Fibroblast of skin of abdomen (primary cell): ENCODE measurements around the gene ANKS3. TPM values are rescaled to one million over a fixed set of nuclear protein-coding genes. Genes with fewer than 3 reads are reported as not detected.
A peak's percentile ranks its signal among the peaks of the same experiment; 100 is the strongest.

Experiments used
- DNase-seq: peaks from one replicate; pipeline ENCODE4 v3.0.0-alpha.2; 2013
- polyA plus RNA-seq, 2 experiments: library from polyadenylated mRNA; unstranded; fragments of 120-200 nt; gene quantifications; one replicate each; pipeline ENCODE4 v1.2.1, GENCODE V29; 2013; ENCODE audit not compliant: insufficient read length in 2 of 2

Gene ANKS3, protein sequence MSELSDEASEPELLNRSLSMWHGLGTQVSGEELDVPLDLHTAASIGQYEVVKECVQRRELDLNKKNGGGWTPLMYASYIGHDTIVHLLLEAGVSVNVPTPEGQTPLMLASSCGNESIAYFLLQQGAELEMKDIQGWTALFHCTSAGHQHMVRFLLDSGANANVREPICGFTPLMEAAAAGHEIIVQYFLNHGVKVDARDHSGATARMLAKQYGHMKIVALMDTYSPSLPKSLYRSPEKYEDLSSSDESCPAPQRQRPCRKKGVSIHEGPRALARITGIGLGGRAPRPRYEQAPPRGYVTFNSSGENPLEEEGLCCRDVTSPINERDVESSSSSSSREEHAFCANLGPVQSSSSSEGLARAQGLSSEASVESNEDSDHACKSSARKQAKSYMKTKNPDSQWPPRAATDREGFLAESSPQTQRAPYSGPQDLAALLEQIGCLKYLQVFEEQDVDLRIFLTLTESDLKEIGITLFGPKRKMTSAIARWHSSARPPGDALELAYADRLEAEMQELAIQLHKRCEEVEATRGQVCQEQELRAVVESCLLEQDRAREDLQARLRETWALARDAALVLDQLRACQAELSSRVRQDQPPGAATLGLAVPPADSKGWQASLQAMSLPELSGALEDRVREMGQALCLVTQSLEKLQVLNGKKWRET
- 16.0 TPM for polyA plus RNA-seq (2013, experiment 1 of 2; ENCODE audit: insufficient read length)
- 17.8 TPM for polyA plus RNA-seq (2013, experiment 2 of 2; ENCODE audit: insufficient read length)

DNA sequence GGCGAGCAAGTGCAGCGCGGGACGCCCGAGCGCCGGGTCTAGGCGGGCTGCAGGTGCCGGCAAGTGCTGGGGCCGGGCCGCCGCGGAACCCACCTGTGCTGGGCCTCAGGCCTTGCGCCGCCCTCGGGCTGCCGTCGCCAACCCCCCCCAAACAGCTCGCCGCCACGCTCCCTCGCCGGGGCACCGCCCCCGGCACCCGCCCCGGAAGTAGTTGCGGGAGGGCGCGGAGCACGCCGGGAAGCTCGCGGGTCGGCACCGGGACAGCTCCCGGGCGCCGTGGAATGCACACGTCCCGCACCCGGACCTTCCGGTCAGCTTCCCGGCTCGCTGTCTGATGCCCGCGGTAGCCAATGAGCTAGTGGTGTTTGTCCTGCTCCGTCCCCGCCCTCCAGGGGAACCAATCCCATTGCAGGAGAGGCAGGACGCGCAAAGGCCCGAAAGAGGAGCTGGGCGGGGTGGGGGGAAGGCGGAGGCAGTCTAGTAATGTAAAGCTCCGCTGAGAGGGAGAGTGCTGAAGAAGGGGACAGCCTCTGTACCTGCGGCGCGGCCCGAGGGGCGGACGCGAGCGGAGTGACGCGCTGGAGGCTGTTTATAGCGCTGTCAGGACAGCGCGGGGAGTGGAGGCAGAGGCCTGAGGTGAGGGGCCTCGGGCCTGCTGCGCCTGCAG, at the start of gene ANKS3, which contains the start of gene DNAAF8:
Gene ANKS3, minus strand, starts transcription at position 209 of the 667 bp plus-strand sequence. CDS start 4,122 bp downstream, outside the sequence.
Gene DNAAF8, plus strand, starts transcription at position 475 of the 667 bp plus-strand sequence. CDS start 1,978 bp downstream, outside the sequence.
- peak; percentile 98 for DNase-seq

- no peak for DNase-seq
These were observed 49.3 kb upstream of the ANKS3 start for GRCh38 chr16:4783251-4783950.

DNA sequence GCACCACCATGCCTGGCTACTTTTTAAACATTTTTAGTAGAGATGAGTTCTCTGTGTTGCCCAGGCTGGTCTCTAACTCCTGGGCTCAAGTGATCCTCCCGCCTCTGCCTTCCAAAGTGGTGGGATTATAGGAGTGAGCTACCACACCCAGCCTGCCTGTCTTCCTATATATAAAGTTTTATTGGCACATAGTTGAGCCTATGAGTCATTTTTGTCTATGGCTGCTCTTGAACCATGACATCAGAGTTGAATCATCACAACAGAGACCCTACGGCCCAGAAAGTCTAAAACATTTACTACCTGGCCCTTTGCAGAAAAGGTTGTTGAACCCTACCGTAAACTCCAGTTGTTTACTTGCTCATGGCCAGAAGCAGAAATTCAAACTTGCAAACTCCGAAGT, 46.2 kb upstream of the ANKS3 start:
- no peak for DNase-seq

GRCh38 chr16:4778050-4778392, 44.0 kb upstream of the ANKS3 start:
- no peak for DNase-seq

DNA sequence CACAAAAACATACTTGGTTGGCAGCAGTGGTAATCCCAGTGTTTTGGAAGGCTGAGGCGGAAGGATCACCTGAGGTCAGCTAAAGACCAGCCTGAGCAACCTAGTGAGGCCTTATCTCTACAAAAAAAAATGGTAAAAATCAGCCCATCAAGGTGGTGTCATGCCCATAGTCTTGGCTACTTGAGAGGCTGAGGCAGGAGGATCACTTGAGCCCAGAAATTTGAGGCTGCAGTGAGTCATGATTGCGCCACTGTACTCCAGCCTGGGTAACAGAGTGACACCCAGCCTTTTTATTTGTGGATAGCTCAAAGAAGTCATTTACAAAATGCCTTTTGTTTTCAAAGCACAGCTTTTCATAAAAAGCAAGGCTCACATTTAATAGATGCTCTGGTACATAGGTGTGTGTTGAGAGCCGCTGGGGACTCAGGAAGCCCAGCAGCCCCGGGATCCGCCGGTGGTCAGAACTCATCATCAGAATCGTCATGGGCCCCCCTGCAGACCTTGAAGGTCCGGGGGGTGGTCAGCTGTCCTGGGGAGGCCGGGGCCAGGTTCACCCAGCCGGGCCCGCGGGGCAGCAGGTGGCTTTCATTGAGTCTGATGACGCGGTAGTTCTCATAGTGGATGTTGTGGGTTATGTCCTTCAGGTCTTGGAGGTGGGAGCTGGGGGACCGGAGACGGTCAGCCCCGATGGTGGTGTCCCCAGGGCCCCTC, 43.4 kb upstream of the ANKS3 start:
- no peak for DNase-seq

DNA sequence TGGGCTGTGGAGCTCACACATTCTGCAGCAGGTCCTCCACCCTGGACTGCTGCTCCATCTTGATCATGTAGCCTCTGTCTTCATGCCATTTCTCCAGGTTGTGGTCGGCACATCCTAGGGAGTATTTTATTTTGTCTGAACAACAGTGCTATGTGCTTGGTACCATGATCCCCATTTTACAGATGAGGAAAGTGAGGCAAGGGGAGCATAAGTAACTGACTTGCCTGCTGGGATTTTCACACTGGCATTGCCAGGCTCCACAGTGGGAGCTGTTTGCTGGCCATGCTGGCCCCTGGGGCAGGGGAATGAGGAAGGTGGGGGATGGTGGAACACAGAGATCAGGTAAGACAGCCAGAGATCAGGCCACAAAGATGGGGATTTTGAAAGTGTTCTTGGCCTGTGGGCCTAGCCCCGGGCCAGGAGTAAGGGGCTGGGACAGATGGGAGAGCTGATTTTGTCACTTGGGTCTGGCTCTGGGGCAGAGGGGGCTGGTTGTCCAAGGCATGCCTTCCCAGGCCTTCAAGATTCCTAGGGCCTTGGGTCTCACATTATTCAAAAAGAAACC, 42.2 kb upstream of the ANKS3 start:
- DNase-seq: no peak

DNA sequence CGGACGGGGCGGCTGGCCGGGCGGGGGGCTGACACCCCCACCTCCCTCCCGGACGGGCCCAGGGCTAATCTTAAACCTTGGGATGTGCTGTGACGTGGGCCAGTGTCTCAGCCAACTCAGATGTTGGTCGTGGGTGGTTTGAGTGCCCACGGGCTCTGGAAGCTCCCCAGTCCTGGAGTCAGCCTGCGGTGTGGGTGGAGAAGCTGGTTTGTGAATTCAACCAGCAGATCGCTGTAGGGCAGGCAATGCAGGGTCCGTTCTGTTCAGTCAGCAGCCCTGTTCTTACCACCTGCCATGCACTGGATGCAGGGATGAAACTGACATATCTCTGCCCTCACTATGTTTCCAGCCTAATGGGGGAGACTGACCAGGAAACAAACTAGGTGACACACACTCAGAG, 40.9 kb upstream of the ANKS3 start:
- no peak for DNase-seq

DNA sequence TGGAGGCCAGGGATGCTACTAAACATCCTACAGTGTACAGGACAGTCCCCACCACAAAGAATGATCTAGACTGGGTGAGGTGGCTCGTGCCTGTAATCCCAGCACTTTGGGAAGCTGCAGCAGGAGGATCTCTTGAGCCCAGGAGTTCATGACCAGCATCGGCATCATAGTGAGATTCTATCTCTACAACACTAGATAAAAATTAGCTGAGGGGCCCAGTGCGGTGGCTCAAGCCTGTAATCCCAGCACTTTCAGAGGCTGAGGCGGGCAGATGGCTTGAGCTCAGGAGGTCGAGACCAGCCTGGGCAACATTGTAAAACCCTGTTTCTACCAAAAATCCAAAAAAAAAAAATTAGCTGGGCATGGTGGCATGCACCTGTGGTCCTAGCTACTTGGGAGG, 38.3 kb upstream of the ANKS3 start:
- DNase-seq: no peak

GRCh38 chr16:4771646-4772045, 37.6 kb upstream of the ANKS3 start:
- DNase-seq: no peak

- no peak for DNase-seq
These were observed 35.2 kb upstream of the ANKS3 start for GRCh38 chr16:4769306-4769638.

GRCh38 chr16:4768549-4769305, 34.7 kb upstream of the ANKS3 start:
- DNase-seq: peak; percentile 96

GRCh38 chr16:4767872-4768548, 33.9 kb upstream of the ANKS3 start:
- peak; percentile 18 for DNase-seq

- peak; percentile 95 for DNase-seq
These were observed 33.0 kb upstream of the ANKS3 start, which contains the start of gene ZNF500 for GRCh38 chr16:4766875-4767628. Gene ZNF500 (minus strand): TSS chr16:4767162. CDS start chr16:4765978, 1,184 bp downstream.

DNA sequence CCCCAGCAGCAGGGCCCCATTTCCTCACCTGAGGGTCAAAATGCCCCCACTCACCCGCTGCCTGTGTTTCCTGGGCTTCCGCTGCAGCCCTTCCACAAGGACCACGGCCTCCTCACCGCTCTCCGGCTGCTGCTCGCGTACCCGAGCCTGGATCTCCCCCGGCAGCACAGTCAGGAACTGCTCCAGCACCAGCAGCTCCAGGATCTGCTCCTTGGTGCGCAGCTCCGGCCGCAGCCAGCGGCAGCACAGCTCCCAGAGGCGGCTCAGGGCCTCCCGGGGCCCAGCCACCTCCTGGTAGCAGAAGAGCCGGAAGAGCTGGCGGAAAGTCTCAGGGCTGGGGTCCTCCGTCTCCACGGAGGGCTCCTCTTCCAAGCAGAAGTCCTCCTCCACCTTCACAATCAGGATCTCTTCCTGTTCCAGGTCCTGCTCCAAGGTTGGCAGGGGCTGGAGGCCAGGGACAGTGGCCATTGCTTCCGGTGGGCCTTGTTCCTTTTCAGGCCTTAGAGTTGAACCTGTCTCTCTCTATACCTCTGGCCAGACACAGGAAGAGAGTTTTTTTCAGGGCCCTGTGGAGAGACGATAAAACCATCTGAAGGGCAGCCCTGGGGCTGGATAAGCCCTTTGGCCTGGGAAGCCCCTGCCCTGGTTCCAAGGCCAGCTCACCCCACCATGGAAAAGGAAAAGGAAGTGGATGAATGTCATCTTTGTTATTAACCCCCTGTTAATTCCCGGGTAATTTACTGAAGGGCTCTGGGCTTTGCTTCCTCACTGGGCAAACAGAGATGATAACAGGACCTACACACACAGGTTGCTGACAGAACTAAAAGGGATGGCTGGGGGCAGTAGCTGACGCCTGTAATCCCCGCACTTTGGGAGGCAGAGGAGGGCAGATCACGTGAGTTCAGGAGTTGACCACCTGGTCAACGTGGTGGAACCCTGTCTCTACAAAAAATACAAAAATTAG, 31.7 kb upstream of the ANKS3 start:
- no peak for DNase-seq

GRCh38 chr16:4763791-4764190, 29.7 kb upstream of the ANKS3 start:
- DNase-seq: no peak

DNA sequence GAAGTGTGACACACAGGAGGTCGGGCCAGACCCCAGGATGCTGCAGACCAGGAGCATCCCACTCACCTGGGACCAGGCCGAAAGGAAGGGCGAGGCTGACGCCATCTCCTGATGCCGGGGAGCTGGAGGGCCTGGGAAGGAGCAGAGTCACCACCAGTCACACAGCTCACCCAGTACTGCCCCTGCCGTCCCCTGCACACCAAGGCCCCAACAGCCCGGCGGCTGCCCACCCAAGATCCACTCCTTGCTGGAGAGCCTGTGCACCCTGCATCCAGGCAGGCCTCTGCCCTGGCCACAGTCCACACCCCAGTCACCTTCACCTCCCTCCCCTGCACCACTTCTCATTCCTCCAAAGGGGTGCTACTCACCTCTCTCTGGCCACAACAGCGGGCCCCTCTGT, 28.1 kb upstream of the ANKS3 start:
- DNase-seq: no peak

GRCh38 chr16:4760221-4760910, 26.3 kb upstream of the ANKS3 start:
- DNase-seq: no peak

GRCh38 chr16:4755687-4756086, 21.6 kb upstream of the ANKS3 start:
- no peak for DNase-seq
